Panc1 (cell line): ENCODE results near the gene TES. TPM values are rescaled to one million over a fixed set of nuclear protein-coding genes. Genes with fewer than 3 reads are reported as not detected.

ENCODE experiments used
- ATAC-seq: fragments of 200-7000 bp; cut with Tn5 transposase; 2 replicates; pipeline ENCODE4 v1.9.1; 2020; ENCODE audit warnings: mild to moderate bottlenecking, moderate library complexity
- BruUV-seq: library from RNA; stranded (reverse); fragments of 400-500 nt; replicated peaks from 2 replicates; lab custom pipeline; 2021; lab: Mats Ljungman, UMichigan
- CTCF ChIA-PET: fragments of 300-600 bp; sonication (Branson Sonifier 250); formaldehyde crosslinking; loops from one replicate; lab custom pipeline; 2022; ENCODE audit warnings: antibody characterized with exemption; lab: Charles Lee
- POLR2A ChIA-PET: fragments of 300-600 bp; sonication (Branson Sonifier 250); formaldehyde crosslinking; loops from one replicate; lab custom pipeline; 2022; ENCODE audit warnings: antibody characterized with exemption; lab: Charles Lee
- DNase-seq: peaks from one replicate; pipeline ENCODE4 v3.0.0-alpha.2; 2010; ENCODE audit warnings: low read depth, low spot score
- H3K27ac ChIP-seq: 2 replicates; pipeline ENCODE4 v1.5.1; 2011; ENCODE audit warnings: mild to moderate bottlenecking, low read length, inconsistent platforms
- H3K27me3 ChIP-seq: fragments of 200-500 bp; sonication (Bioruptor generic); 2 replicates; pipeline ENCODE4 v1.6.0; 2014; ENCODE audit warnings: low read length, inconsistent platforms; ENCODE audit not compliant: control insufficient read depth, insufficient read depth
- H3K36me3 ChIP-seq: fragments of 200-500 bp; sonication (Bioruptor generic); 2 replicates; pipeline ENCODE4 v1.5.1; 2014; ENCODE audit warnings: inconsistent platforms, mild to moderate bottlenecking, low read length, moderate library complexity; ENCODE audit not compliant: control insufficient read depth, insufficient read depth
- H3K4me1 ChIP-seq: 2 replicates; pipeline ENCODE4 v1.5.1; 2011; ENCODE audit warnings: inconsistent platforms, mild to moderate bottlenecking, low read length, moderate library complexity; ENCODE audit not compliant: control insufficient read depth, insufficient read depth
- H3K4me3 ChIP-seq, 2 experiments: 2 replicates each; pipeline ENCODE4 v1.5.1; 2011 to 2012; ENCODE audit warnings: low read depth in 2 of 2, low read length in 2 of 2, mild to moderate bottlenecking in 2 of 2, inconsistent platforms in 1 of 2, moderate library complexity in 1 of 2
- H3K9me3 ChIP-seq: fragments of 200-500 bp; sonication (Bioruptor generic); 2 replicates; pipeline ENCODE4 v1.5.1; 2014; ENCODE audit warnings: low read depth, mild to moderate bottlenecking, inconsistent platforms, low read length, moderate library complexity; ENCODE audit not compliant: control insufficient read depth, insufficient read depth
- POLR2AphosphoS5 ChIP-seq: IDR thresholded peaks from 2 replicates; pipeline ENCODE4 v1.6.1; 2012; ENCODE audit warnings: mild to moderate bottlenecking, low read depth, low read length, moderate library complexity
- SIN3A ChIP-seq: IDR thresholded peaks from 2 replicates; pipeline ENCODE4 v1.6.1; 2012; ENCODE audit warnings: low read depth, mild to moderate bottlenecking, low read length, moderate library complexity, borderline replicate concordance; ENCODE audit not compliant: insufficient read depth
- TCF7L2 ChIP-seq: IDR thresholded peaks from 2 replicates; pipeline ENCODE4 v1.6.1; 2011; ENCODE audit warnings: mild to moderate bottlenecking, low read depth, low read length, inconsistent platforms
- in situ Hi-C: cut with HindIII; loops from 2 replicates; pipeline ENCODE4 v1.10.0; 2016; ENCODE audit warnings: low sequenced_read_pairs, low pct_unique_long_range_greater_than_20kb
- intact Hi-C: fragments of 100-400 bp; cut with micrococcal nuclease; formaldehyde crosslinking; loops from one replicate; pipeline ENCODE4 v1.10.0; 2022; ENCODE audit not compliant: unreplicated experiment
- total RNA-seq: library from RNA; stranded (reverse); gene quantifications from one replicate; pipeline ENCODE4 v1.2.1, GENCODE V29; 2021; ENCODE audit not compliant: unreplicated experiment
- TF ChIP-seq, protein P1 (sequence below), 2 experiments: IDR thresholded peaks; 2 replicates each; pipeline ENCODE4 v1.6.1; 2011 to 2012; ENCODE audit warnings: low read depth in 2 of 2, control low read depth in 1 of 2, low read length in 1 of 2, mild to moderate bottlenecking in 1 of 2, moderate library complexity in 1 of 2; ENCODE audit not compliant: insufficient read depth in 1 of 2
- TF ChIP-seq, protein P2 (sequence below): fragments of 450-650 bp; IDR thresholded peaks from 2 replicates; pipeline ENCODE4 v1.5.1; 2017; ENCODE audit warnings: mild to moderate bottlenecking

Gene TES
- total RNA-seq, 1 experiment from 2014 or later, result 99.4 TPM

DNA sequence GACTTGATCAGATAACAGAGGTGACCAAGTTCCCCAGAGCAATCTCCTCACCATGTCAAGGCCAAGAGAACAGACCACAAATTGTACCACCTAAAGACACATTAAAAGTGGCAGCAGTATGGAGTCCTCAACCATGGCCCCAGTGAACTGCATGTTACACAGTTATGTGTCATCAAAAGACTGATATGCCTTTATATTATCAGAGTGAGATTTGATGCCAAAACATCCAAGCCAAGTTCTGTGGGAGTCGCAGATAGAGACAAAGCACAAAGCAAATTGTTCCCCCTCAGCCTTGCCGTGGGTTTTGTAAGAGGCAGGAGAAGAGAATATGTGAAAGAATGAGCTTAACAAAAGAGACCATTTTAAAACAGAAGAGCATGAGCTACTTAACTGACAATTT lies 39.2 kb upstream of the TES start:
- Histone ChIP-seq H3K4me3 (no peak overlapping the region), H3K36me3 (no peaks in the 10 kb centered on the region), H3K27ac (no peak overlapping the region; the same call in 1 of the 2 replicates), H3K27me3 (peaks cover 2% of the 10 kb centered on the region; the same call in 1 of the 2 replicates), H3K9me3 (no peaks in the 10 kb centered on the region), H3K4me1 (peaks cover 15% of the 10 kb centered on the region)
- CTCF ChIA-PET, result no interaction called here
- in situ Hi-C loops, result no loop called here
- DNase-seq (no peak), ATAC-seq (no peak)
- TF ChIP-seq SIN3A (no peak), TCF7L2 (no peak), POLR2AphosphoS5 (no peak)
- TF ChIP-seq, protein P1, sequence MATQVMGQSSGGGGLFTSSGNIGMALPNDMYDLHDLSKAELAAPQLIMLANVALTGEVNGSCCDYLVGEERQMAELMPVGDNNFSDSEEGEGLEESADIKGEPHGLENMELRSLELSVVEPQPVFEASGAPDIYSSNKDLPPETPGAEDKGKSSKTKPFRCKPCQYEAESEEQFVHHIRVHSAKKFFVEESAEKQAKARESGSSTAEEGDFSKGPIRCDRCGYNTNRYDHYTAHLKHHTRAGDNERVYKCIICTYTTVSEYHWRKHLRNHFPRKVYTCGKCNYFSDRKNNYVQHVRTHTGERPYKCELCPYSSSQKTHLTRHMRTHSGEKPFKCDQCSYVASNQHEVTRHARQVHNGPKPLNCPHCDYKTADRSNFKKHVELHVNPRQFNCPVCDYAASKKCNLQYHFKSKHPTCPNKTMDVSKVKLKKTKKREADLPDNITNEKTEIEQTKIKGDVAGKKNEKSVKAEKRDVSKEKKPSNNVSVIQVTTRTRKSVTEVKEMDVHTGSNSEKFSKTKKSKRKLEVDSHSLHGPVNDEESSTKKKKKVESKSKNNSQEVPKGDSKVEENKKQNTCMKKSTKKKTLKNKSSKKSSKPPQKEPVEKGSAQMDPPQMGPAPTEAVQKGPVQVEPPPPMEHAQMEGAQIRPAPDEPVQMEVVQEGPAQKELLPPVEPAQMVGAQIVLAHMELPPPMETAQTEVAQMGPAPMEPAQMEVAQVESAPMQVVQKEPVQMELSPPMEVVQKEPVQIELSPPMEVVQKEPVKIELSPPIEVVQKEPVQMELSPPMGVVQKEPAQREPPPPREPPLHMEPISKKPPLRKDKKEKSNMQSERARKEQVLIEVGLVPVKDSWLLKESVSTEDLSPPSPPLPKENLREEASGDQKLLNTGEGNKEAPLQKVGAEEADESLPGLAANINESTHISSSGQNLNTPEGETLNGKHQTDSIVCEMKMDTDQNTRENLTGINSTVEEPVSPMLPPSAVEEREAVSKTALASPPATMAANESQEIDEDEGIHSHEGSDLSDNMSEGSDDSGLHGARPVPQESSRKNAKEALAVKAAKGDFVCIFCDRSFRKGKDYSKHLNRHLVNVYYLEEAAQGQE (IDR thresholded peaks at IDR 0.05; ENCODE audit: insufficient read depth in 1 of 2, low read depth in 2 of 2, low read length in 1 of 2), result no peak
- TF ChIP-seq, protein P2, sequence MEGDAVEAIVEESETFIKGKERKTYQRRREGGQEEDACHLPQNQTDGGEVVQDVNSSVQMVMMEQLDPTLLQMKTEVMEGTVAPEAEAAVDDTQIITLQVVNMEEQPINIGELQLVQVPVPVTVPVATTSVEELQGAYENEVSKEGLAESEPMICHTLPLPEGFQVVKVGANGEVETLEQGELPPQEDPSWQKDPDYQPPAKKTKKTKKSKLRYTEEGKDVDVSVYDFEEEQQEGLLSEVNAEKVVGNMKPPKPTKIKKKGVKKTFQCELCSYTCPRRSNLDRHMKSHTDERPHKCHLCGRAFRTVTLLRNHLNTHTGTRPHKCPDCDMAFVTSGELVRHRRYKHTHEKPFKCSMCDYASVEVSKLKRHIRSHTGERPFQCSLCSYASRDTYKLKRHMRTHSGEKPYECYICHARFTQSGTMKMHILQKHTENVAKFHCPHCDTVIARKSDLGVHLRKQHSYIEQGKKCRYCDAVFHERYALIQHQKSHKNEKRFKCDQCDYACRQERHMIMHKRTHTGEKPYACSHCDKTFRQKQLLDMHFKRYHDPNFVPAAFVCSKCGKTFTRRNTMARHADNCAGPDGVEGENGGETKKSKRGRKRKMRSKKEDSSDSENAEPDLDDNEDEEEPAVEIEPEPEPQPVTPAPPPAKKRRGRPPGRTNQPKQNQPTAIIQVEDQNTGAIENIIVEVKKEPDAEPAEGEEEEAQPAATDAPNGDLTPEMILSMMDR, result no peak
- POLR2A ChIA-PET, result interaction anchor here (0.6 kb wide), 1 partner anchor 218 kb away, joined by 3 read pairs; no protein-coding TSS in a partner anchor
- intact Hi-C loops, result loop anchor here (5.0 to 10.0 kb wide), 2 partner anchors 636 to 944 kb away; no protein-coding TSS in a partner anchor
- BruUV-seq, result no TSS peak

DNA sequence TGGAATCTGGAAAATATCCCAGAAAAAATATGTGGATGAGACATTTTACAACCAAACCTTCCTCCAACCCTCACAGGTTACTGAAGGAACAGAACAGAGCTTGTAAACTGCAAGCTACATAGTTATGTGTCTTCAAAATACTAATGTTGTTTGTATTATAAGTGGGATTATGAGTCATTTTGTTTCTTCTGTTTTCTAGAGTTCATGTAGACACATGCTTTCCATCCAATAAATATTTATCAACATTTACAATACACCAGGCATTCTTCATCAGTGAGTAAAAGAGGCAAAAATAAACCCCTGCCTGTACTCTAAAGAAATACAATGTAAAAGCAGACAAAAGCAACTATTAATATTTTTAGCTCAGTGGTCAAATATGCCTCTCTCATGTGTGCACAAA lies 38.0 kb upstream of the TES start:
- ChIA-PET CTCF (interaction anchor here (0.9 kb wide), 1 partner anchor 69 kb away, joined by 3 read pairs; no protein-coding TSS in a partner anchor), POLR2A (no interaction called here)
- TF ChIP-seq, protein P2, result no peak
- TF ChIP-seq, protein P1 (IDR thresholded peaks at IDR 0.05; ENCODE audit: insufficient read depth in 1 of 2, low read depth in 2 of 2, low read length in 1 of 2), result no peak
- TF ChIP-seq POLR2AphosphoS5 (no peak), TCF7L2 (no peak), SIN3A (no peak)
- Histone ChIP-seq H3K27ac (peak overlapping the region; percentile 48; the same call in 1 of the 2 replicates), H3K4me1 (peaks cover 15% of the 10 kb centered on the region), H3K4me3 (no peak overlapping the region), H3K27me3 (peaks cover 2% of the 10 kb centered on the region; the same call in 1 of the 2 replicates), H3K36me3 (no peaks in the 10 kb centered on the region), H3K9me3 (no peaks in the 10 kb centered on the region)
- DNase-seq, result no peak
- ATAC-seq, result peak; percentile 36; the same call in 1 of the 2 replicates
- intact Hi-C loops, result loop anchor here (2.0 to 10.0 kb wide), 4 partner anchors 64 to 942 kb away; no protein-coding TSS in a partner anchor
- in situ Hi-C loops, result no loop called here
- no TSS peak for BruUV-seq
